NCI-H748 treated with DMSO at 0.1 percent for 48 hours (cell line): ENCODE data around the gene SUPT20HL1.
"Not testable (repeated sequence)": the region's sequence is repeated elsewhere in the genome, so short reads cannot be mapped to it uniquely, and the experiment has no call there.

Experiments used
- DNase-seq: peaks from one replicate; lab custom pipeline; 2025; lab: John Stamatoyannopoulos, UW

Gene SUPT20HL1

DNA sequence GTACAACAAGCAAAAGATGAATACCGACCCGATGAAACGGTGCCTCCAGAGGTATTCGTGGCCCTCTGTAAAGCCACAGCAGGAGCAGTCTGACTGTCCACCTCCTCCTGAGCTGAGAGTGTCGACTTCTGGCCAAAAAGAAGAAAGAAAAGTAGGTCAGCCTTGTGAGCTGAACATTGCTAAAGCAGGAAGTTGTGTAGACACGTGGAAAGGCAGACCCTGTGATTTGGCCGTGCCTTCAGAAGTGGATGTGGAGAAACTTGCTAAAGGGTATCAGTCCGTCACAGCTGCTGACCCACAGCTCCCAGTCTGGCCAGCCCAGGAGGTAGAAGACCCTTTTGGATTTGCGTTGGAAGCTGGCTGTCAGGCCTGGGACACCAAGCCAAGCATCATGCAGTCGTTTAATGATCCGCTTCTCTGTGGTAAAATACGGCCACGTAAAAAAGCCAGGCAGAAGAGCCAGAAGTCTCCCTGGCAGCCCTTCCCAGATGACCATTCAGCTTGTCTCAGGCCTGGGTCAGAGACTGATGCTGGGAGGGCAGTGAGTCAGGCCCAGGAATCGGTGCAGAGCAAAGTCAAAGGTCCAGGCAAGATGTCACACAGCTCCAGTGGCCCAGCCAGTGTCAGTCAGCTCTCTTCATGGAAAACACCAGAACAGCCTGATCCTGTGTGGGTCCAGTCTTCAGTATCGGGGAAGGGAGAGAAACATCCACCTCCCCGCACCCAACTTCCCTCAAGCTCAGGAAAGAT lies 3.2 kb downstream of the SUPT20HL1 start:
- DNase-seq, result not testable (repeated sequence)

DNA sequence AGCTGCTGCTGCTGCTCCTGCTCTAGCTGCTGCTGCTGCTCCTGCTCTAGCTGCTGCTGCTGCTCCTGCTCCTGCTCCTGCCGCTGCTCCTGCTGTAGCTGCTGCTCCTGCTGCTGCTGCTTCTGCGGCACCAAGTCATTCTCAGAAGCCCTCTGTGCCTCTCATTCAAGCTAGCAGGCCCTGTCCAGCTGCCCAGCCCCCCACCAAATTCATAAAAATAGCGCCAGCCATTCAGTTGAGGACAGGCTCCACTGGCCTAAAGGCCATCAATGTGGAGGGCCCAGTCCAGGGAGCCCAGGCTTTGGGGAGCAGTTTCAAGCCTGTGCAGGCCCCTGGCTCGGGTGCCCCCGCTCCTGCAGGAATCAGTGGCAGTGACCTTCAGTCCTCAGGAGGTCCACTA lies 3.9 kb downstream of the SUPT20HL1 start:
- DNase-seq, result no peak

DNA sequence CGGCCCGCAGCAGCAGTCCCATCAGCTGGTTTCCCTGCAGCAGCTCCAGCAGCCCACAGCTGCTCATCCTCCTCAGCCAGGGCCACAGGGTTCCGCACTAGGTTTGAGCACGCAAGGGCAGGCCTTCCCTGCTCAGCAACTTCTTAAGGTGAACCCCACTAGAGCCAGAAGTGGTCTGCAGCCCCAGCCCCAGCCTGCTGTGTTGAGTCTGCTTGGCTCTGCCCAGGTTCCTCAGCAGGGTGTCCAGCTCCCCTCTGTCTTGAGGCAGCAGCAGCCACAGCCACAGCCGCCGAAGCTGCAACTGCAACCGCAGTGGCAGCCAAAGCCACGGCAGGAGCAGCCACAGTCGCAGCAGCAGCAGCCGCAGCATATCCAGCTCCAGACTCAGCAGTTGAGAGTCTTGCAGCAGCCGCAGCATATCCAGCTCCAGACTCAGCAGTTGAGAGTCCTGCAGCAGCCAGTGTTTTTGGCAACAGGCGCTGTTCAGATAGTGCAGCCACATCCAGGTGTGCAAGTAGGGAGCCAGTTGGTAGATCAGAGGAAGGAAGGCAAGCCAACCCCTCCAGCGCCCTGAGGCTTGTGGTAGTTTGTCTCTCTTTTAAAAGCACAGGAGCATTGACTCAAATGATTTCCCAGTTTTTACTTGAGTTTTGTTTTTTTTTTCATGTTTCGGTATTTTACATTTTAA lies 4.6 kb downstream of the SUPT20HL1 start:
- DNase-seq, result no peak

DNA sequence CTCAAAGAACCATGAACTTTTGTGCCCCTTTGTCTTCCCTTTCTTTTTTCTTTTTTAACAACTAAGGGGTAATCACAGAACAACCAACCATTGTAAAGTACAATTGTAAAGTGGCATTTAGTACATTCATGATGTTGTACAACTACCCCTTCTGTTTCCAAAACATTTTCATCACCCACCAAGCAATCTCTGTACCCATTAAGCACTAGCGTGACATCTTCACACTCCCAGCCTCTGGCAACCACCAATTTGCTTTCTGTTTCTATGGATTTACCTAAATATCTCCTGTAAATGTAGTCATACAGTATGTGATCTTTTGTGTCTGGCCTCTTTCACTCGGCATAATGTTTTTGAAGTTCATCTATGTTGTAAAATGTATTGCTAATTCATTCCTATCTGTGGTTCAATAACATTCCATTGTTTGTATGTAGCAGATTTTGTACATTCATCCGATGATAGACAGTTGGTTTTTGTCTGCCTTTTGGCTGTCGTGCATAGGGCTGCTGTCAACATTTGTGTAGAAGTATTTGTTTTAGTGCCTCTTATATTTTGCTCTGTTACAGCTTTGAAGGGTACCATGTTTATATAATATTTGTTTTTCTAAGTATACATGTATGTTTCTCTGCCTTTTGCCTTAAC lies 6.4 kb downstream of the SUPT20HL1 start:
- not testable (repeated sequence) for DNase-seq

DNA sequence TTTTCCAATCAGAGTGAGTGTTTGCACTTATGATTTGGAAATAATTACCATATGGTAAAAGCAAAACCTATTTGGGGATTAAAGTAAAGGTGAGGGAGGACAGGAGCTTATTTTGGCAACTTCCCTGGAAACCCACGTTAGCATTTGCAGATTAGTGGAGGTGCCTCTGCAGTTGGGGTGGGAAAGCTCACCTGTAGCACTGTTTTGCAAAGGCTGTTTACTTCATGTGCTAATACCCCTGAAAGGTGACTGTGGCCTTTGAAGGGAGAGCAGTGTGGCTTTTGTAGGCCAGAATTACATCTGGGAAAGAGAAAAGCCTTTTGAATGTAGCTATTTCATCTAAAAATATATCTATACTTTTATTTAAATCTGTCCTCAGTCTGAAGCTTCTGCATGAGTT lies 9.4 kb downstream of the SUPT20HL1 start:
- DNase-seq, result no peak

DNA sequence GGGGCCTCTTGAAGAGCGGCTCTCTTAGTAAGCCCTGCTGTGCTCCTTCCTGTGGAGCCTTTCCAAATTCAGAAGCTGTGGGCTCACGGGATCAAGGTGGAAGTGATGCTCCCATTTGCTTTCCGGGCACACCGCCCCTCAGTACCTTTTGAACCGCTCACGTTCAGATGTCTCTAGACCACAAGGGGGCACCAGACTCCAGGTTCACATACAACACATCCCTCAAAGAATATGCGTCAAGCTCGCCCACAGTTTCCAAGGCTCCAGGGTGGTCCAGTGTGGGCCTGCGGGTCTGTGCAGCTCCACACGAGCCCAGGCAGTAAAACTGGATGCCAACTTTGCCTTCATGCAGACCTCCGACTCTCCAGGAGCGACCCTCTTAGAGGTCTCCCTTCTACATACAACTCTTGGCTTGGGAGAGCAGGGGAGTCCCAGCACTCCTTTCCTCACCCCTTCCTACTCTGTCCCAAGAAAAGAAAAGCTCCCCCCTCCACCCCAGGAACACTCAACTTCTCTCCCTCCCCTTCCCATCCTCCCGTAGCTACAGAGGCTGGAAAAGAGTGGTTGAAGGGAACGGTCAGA lies 11.0 kb downstream of the SUPT20HL1 start:
- peak; percentile 40 for DNase-seq

DNA sequence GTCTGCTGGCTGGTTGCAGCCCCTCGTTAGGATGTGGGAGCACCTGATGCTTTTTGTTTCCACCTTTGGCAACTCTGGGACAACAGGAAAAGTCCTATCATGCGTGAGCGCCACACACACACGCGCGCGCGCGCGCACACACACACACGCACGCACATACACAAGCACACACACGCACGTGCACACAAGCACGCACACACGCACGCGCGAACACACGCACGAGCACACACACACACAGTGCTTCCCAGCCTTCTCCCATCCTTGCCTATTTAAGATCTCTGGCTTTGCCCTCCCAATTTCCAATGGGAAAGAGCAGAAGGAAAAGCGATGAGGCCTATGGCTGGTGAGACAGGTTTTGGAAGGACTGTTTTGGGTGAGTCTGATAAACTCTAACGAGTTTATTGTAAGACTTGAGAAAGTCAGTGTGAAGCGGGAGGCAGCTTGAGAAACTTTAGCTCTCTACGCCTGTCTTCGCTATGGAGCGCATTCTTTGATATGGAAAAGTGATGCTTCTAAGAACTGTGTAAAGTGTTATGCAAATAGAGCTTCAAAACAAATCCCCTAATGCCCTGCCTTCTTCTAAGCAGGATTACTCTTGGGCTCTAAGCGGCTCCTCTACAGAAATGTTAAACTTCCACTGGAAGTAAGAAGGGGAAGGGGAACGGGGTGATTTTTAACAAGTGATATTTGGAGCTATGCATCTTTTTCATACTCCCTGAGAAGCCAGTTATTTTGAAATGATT lies 11.8 kb downstream of the SUPT20HL1 start:
- DNase-seq, result no peak

DNA sequence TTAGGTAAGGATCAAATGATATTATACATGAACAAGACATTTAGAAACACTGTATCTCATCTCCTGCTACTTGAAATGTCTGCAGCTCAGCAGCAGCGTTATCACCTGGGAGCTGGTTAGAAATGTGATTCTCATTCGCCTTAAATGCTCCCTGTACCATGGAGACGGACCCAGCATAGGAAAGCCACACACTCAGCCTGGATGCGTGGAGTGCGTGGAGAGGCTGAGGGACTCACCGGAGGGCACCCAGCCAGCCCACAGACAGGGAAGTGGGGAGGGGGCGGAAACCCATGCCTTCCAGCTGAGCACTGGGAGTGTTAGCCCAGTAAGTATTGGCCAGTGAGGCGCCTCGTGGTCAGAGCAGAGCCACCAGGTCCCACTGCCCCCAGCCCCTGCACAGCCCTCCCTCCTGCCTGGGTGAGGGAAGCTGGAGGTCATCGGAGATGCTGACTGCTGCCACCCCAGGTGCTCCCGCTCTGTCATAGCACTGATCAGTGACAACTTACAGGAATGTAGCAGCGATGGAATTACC lies 15.2 kb downstream of the SUPT20HL1 start:
- no peak for DNase-seq

DNA sequence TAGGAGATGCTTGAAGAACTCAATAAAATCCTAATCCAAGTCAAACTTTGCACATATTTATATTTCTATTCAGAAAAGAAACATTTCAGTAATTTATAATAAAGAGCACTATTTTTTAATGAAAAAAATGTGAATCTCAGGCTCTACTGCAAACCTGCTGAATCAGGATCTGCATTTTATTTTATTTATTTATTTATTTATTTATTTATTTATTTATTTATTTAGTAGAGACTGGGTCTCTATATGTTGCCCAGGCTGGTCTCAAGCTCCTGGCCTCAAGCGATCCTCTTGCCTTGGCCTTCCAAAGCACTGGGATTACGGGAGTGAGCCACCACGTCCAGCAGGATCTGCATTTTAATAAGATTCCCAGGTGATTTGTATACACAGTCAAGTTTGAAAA lies 16.0 kb downstream of the SUPT20HL1 start:
- DNase-seq, result no peak

DNA sequence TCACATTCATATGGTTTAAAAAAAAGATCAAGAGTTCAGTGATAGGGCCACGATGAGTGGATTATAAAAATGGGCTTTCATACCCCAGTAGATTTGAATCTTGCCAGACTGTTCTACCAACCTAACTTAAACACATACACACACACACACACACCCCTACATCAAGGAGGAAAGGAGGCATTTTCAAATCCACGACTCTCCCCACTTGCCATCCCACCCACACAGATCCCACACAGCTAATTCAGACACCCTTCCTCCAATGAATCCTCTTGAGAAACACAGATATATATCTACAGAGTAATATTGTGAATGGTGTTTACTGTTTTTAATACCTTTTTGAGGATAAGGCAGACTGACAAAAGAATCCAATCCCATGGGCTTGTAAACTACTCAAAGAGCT lies 16.8 kb downstream of the SUPT20HL1 start:
- DNase-seq, result no peak

DNA sequence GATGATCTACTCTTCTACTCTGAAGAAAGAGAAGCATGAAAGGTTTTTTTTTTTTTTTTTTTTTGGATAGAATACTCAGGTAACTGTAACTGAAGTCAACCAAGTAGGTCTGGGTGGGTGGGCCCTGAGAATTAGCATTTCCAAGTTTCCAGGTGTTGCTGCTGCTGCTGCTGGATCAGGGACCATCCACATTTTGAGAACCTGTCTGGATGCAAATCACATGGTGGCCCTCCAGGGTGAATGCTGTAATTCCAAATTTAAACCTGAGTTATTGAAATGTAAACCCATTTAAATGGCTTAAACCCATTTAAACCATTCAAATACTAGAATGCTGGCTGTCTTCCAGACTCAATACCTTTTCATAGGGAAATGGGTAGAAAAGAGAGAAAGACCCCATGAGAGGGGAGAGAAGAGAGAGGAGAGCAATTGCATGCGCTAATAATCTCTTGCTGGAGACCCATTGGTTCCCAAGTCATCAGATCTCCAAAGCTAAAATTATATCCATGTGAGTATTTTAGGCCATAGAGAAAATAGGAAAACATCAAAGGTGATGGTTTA lies 17.6 kb downstream of the SUPT20HL1 start:
- no peak for DNase-seq

DNA sequence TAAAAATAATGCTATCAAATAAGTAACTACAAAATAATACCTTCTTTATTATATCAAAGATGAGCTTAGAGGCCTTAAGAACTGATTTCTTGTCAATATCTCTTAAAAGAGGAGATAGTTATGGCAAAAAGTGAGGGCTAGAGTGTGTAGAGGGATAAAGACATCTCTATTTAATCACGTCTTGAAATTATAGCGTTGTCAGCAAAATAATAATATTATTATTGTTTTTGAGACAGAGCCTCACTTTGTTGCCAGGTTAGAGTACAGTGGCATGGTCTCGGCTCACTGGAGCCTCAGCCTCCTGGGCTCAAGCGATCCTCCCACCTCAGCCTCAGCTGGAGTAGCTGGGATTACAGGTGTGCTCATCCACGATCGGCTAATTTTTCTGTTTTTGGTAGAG lies 18.3 kb downstream of the SUPT20HL1 start:
- DNase-seq, result no peak

DNA sequence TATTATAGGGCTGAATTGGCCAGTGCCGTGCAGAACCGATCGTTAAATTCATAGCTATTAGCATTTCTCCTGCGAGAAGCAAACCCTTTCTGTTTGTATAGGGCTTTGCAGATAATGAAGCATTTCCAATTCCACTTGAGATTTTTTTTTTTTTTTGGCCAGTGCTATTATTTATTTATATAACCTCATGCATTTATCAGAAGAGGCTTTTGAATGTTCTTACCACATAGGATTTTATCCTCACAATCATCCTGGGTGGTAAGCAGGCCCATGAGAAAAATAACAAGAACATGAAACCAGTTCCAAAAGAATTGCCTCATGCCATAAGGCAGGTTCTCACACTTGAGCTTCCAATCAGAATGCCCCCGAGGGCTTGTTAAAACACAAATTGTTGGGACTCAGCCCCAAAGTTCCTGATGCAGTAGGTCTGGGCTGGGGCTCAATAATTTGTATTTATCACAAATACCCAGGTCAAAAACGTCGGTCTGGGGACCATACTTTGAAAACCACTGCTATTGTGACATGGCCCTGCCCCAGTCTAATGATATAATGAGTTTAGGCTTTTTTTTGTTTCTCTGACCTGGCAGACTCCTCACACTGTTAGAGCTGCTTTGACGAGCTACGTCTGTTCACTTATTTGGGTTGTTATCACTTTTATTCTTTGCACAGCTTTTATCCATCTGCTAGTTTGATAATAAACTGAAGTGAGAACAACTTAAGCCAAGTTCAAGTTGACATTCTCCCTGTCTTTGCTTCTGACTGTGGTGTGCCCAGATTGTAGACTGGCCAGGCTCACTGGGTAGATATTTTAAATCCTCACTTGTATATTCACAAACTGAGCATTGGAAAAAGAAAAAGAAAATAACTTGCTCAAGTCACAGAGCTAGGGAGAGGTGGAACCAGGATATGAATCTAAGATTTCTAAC lies 20.1 kb downstream of the SUPT20HL1 start:
- DNase-seq, result no peak

DNA sequence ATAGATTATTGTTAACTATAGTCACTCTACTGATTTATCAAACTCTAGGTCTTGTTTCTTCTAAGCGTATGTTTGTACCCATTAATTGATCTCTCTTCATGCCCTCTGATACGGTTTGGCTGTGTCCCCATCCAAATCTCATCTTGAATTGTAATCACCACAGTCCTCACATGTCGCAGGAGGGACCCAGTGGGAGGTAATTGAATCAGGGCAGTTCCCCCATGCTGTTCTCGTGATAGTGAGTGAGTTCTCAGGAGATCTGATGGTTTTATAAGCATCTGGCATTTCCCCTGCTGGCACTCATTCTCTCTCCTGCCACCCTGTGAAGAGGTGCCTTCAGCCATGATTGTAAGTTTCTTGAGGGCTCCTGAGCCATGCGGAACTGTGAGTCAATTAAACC lies 21.9 kb downstream of the SUPT20HL1 start:
- not testable (repeated sequence) for DNase-seq

DNA sequence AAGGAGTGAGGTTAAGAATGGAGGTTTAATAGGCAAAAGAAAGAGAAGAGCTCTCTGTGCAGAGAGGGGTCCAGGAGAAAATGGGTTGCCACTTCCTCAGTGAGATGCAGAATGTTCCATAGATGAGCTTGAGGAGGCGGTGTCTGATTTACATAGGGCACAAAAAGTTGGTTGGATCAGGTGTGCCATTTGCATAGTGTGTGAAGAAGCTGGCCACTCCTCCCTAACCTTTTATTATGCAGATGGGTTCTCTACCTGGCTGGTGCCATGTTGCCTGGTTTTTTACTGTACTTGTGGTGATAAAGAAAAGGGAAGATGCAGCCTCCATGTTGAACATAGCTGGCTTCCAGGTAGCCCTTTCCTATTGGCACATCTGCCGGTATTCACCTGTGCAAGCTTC lies 27.3 kb downstream of the SUPT20HL1 start:
- DNase-seq, result no peak

DNA sequence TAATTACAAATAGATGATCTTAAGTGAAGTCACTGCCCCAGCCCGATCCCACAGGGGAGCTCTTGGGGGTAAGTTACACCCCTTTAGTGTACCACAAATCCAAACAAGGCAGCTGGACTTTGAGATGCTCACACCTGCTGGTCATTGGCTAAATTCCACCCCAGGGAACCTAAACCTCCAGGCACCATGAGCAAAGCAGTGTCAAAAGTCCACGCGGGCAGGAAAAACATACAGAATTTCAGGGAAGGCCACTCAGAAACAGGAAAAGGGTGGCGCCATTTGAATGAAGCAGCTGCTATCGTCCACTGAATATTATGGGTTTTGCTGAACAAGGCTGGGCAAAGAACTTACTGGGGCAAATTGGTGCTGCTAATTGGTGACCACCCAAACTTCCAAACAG lies 30.9 kb downstream of the SUPT20HL1 start:
- no peak for DNase-seq

DNA sequence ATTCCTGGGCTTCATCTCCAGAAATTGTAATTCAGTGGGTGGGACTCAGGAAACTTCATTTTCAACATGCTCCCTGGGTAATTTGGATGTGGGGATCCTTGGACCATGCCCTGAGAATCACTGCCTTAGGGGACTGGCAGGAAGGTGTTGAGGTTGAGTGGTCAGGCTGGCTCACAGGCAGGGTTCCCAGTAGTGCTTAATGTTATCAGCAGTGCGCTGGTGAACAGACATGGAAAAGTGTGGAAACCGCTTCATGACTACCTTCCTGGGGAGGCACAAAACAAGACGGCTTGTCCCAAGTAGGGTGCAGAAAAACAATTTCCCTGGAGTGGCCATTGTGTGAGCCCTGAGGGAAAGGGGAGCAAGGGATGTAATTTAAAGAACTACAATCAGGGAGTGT lies 31.4 kb downstream of the SUPT20HL1 start:
- DNase-seq, result no peak

DNA sequence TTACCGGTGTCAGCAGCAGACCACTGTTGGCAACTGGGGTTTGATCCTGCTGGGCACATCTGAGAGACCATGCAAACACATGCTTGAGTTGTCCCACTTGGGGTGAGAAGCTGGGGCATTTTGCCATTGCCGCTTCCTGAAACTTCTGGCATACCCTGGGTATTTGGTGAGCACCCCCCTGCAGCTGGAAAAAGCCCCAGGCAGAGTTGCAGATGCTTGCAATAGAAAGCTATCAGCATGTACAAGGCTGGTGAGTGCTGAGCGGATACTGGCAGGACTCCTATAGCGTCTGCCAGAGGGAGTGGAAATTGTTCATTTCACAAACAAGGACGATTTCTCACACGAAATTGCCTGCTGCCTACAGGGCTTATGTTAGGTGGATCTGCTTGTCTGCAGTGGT lies 32.3 kb downstream of the SUPT20HL1 start:
- no peak for DNase-seq

DNA sequence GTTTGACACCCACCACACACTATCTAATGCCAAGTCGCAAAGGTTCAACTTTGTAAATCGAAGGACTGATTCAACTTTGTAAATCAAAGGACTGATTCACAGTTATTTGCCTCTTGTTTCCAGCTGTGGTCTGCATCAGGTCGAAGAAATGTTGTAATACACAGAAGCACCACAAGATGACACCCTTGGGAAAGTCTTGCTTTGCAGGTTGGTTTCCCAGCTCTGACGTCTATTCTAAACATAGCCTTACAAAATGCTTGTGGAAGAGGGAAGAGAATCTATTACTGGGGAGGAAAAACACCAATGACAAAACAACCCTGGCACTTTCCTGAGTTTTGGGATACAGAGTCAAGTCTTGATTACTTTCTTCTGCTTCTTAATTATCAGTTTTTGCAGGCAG lies 35.3 kb downstream of the SUPT20HL1 start:
- DNase-seq, result peak; percentile 61

DNA sequence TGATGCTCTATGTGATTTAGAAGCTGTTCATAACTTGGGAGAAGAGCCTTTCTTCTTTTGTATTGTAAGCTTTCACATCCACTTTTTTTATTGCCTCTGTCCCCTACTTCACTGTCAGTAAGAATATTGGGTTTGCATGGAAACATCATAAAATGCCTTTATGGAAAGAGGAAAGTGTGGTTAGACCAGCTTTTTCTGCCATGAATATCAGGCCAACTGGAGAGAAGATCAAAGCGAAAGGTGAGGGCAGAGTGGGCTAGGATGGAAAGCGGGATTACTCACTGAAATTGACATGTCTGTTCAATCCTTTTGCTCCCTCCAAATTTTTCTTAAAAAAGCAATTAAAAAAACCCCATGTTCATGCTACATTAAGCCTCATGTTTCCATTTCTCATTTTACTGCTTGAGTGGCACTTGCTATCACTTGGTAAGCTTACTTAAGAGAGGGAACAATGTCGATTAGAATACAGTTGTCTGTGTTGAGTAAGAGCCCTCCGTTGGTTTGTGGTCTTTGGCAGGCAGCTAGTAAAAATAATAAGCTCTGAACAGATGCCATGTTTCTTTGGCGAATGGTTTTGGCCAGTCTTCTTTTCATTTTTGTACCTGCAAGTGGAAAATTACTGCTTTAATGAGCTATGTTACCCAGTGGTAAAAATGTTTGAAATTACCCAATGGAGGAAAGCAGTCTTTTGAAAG lies 35.9 kb downstream of the SUPT20HL1 start:
- no peak for DNase-seq
